Activated T-helper 2 cell treated with anti-CD3 and anti-CD28 coated beads, Interferon-gamma antibody, Interleukin-2, Interleukin-4, amounts not matched to agents 10 μg/mL and 5 μg/mL and 100 μg/mL, durations not matched to agents 14 hours and 24 hours and 36 hours (primary cell): ENCODE data around the gene XRCC5. TPM values are rescaled to one million over a fixed set of nuclear protein-coding genes. Genes with fewer than 3 reads are reported as not detected.

Experiments used
- DNase-seq: peaks from one replicate; pipeline ENCODE4 v3.0.0; 2021; ENCODE audit warnings: low spot score
- H3K27ac Mint-ChIP-seq: one replicate; pipeline ENCODE4 v1.8.0; 2021; ENCODE audit warnings: mixed read lengths
- H3K27me3 Mint-ChIP-seq: one replicate; pipeline ENCODE4 v1.8.0; 2021; ENCODE audit warnings: low read depth, mixed read lengths
- H3K36me3 Mint-ChIP-seq: one replicate; pipeline ENCODE4 v1.8.0; 2021; ENCODE audit warnings: low read depth, mixed read lengths
- H3K4me1 Mint-ChIP-seq: one replicate; pipeline ENCODE4 v1.8.0; 2021; ENCODE audit warnings: low read depth, mixed read lengths
- H3K4me3 Mint-ChIP-seq: one replicate; pipeline ENCODE4 v1.8.0; 2021; ENCODE audit warnings: low read depth, mild to moderate bottlenecking, moderate library complexity, mixed read lengths
- H3K9me3 Mint-ChIP-seq: one replicate; pipeline ENCODE4 v1.8.0; 2021; ENCODE audit warnings: mixed read lengths
- intact Hi-C: fragments of 100-400 bp; cut with micrococcal nuclease; formaldehyde crosslinking; loops from one replicate; pipeline ENCODE4 v1.15.1; 2023
- total RNA-seq: library from RNA; stranded (reverse); gene quantifications from 2 replicates; pipeline ENCODE4 v1.2.3, GENCODE V29; 2022

The XRCC5 gene
- total RNA-seq, 1 donor from 2014 or later, result 452 TPM

DNA sequence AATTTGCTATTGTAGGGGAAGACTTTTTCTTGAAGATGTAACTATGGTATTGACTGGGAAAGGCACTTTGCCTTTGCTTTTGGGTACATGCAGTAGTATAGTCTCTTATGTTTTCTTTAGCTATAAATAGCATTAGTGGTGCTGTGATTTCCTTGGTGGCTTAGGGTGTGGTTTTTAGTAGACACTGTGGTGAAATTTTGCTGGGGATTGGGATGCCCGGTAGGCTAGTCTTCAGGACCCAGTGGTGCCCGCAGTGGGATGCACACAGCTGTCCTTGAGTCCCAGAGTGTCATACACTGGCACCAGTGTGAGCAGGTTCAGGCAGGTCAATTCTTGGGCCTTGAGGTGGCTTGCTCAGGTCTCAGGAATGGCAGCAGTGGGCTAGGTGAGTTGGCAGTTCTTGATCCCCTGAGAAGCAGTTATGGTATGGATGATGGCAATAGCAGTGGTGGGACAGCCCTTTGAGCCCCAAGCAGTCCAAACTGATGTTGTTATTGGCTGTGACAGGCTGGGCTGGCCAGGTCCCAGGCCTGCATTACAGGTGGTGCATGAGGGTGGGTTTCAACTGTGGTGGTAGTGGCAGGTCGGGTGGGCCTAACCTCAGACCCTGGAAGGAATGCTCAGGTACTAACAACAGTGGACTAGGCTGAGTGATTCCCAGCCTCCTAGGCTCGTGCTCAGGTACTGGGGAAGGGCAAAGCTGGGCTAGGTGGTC lies 124.3 kb downstream of the XRCC5 start:
- peaks cover 30% of the 10 kb centered on the region for H3K9me3 Mint-ChIP-seq
- DNase-seq, result no peak
- H3K27me3 Mint-ChIP-seq, result peaks cover 3% of the 10 kb centered on the region
- H3K4me3 Mint-ChIP-seq, result no peak overlapping the region
- no peaks in the 10 kb centered on the region for H3K4me1 Mint-ChIP-seq
- intact Hi-C loops, result no loop called here
- no peak overlapping the region for H3K27ac Mint-ChIP-seq
- peaks cover 9% of the 10 kb centered on the region for H3K36me3 Mint-ChIP-seq

DNA sequence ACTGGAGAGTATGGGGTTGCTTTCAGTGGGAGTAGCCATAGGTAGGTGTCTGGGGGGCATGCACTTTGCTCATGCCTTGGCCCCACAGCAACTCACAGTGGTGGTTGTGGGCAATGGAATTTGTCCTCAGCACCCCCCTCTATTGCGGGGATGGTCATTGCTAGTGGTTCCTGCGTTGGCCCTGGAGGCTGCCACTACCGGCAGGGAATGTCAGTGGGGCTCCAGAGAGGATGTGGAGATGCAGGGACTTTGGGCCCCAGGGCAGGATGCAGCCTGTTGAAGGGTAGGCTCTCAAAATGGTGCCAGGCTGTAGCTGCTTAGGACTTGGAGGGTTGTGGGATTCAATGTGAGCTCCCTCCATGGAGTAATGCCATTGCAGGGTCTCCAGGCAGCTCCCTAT lies 125.0 kb downstream of the XRCC5 start:
- intact Hi-C loops, result no loop called here
- no peak overlapping the region for H3K27ac Mint-ChIP-seq
- H3K4me1 Mint-ChIP-seq, result no peaks in the 10 kb centered on the region
- peaks cover 30% of the 10 kb centered on the region for H3K9me3 Mint-ChIP-seq
- no peak for DNase-seq
- no peak overlapping the region for H3K4me3 Mint-ChIP-seq
- peaks cover 9% of the 10 kb centered on the region for H3K36me3 Mint-ChIP-seq
- peaks cover 3% of the 10 kb centered on the region for H3K27me3 Mint-ChIP-seq

DNA sequence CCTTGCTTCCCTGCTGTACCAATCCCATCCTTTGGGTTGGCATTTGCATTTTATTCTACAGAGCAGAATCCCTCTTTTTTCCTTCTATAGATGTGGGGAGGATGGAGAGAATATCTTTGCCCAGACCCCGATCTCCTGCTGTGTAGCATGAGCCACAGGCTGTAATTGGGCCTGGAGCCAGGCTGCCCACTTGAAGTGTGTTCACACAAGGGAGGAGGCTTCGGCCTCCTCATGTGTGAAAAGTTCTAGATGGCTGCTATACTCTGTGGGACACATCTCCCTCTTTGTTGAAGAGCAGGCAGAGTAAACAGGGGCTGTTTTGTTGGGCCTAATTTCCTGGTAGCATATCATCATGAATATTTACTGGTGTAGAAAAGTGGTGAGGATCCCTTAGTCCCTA lies 126.3 kb downstream of the XRCC5 start:
- intact Hi-C loops, result no loop called here
- Mint-ChIP-seq H3K36me3 (peaks cover 9% of the 10 kb centered on the region), H3K27ac (no peak overlapping the region), H3K4me3 (no peak overlapping the region), H3K27me3 (no peaks in the 10 kb centered on the region), H3K9me3 (peaks cover 28% of the 10 kb centered on the region), H3K4me1 (no peaks in the 10 kb centered on the region)
- no peak for DNase-seq

DNA sequence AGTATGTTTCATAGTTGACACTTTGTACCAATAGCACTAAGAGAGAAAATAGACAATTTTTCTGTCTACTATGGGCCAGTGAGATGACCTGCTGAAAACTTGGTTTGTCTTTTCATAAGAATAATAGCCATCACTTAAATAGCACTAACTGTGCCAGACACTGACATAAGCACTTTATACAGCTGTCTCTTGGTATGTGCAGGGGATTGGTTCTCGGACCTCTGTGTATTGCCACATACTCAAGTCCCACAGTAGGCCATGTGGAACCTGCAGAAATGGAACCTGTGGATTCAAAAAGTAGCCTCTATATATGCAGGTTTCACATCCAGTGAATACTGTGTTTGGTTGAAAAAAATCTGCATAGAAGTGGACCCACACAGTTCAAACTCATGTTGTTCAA lies 126.7 kb downstream of the XRCC5 start:
- no peaks in the 10 kb centered on the region for H3K27me3 Mint-ChIP-seq
- H3K27ac Mint-ChIP-seq, result no peak overlapping the region
- no peaks in the 10 kb centered on the region for H3K4me1 Mint-ChIP-seq
- no peak for DNase-seq
- no peak overlapping the region for H3K4me3 Mint-ChIP-seq
- H3K9me3 Mint-ChIP-seq, result peaks cover 23% of the 10 kb centered on the region
- intact Hi-C loops, result no loop called here
- peaks cover 9% of the 10 kb centered on the region for H3K36me3 Mint-ChIP-seq

DNA sequence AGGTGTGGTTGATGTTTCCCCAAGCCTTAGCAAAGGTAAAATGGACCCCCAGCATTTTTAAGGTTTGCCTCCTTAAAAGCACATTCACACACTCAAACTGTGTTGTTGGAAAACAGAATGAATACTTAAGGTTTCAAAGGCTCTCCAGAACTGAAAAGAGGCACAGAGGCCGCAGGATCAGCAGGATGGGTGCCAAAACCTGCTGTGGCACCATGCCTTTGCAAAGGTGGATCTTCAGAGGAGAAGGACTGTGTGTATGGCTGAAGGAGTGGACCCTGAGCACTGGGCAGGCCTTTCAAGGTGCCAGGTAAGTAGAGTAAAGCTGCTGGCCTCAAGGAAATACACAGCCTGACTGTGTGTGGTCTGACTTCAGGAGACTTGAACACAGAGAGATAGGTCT lies 127.3 kb downstream of the XRCC5 start:
- no peaks in the 10 kb centered on the region for H3K27me3 Mint-ChIP-seq
- peaks cover 9% of the 10 kb centered on the region for H3K36me3 Mint-ChIP-seq
- DNase-seq, result no peak
- no peak overlapping the region for H3K4me3 Mint-ChIP-seq
- H3K27ac Mint-ChIP-seq, result no peak overlapping the region
- intact Hi-C loops, result no loop called here
- peaks cover 21% of the 10 kb centered on the region for H3K9me3 Mint-ChIP-seq
- no peaks in the 10 kb centered on the region for H3K4me1 Mint-ChIP-seq

DNA sequence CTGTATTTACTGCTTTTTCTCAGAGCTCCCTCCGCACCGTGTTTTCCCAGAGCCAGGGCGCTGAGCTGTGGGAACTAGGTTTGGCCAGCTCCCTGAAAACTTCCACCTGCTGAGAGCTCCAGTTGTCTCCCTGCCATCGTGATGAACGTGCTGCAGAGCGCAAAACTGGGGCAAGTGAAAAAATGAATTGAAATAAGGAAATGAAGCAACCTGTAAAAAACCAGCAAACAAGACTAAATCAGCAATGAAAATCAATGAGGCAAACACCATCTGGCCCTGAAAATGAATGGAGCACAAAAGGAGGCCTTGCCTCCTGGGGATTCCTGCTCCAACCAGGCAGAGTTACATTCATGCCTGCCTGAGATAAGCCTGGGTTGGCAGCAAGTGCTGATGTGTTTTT lies 133.2 kb downstream of the XRCC5 start:
- intact Hi-C loops, result no loop called here
- no peaks in the 10 kb centered on the region for H3K27me3 Mint-ChIP-seq
- DNase-seq, result no peak
- no peaks in the 10 kb centered on the region for H3K36me3 Mint-ChIP-seq
- no peak overlapping the region for H3K27ac Mint-ChIP-seq
- no peaks in the 10 kb centered on the region for H3K9me3 Mint-ChIP-seq
- H3K4me3 Mint-ChIP-seq, result no peak overlapping the region
- peaks cover 4% of the 10 kb centered on the region for H3K4me1 Mint-ChIP-seq

DNA sequence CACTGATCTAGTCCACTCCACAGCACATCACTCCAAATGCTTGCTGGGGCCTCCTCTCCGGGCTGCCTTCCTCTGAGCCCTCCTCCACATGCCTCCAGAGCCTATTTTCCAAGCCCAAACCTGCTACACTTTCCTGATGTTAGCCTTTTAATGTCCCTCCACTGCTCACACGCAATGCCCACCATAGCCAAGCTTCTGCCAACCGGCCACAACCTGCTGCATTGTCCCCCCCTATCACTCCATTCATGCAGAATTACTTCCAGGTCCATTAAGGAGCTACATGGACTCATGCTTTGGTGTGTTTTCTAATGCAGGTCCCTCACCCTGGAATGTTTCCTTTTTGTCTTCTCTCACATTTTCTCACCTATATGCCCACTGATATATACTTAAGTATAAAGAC lies 133.9 kb downstream of the XRCC5 start:
- Mint-ChIP-seq H3K4me3 (no peak overlapping the region), H3K27me3 (no peaks in the 10 kb centered on the region), H3K9me3 (no peaks in the 10 kb centered on the region), H3K27ac (no peak overlapping the region), H3K4me1 (peaks cover 4% of the 10 kb centered on the region), H3K36me3 (no peaks in the 10 kb centered on the region)
- intact Hi-C loops, result no loop called here
- no peak for DNase-seq

DNA sequence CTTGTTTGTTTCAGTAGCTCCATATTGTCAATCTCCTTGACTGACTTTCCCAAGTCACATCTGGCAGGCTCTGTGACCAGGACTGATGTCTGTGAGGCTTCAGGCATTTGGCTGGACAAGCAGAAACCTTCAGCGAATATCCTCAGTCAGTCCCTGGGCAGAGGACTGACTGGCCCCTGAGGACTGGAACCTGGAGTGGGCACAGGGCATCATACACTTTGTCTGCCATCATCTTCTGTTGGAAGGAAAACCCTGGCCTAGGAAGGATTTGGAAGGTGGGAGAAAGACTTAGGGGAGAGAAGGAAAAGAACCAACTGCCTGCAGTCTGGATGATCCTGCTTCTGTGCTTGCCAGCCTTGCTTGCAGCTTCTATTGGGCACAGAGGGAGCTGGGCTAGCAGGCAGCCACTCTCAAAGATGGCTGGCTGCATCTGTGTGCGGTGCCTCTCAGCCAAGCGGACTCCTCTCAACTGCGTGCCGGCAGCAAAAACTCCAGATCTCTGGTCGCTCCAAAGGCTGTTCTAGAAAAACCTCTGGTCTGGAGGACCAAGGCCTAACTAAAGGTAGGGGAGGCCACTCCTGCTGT lies 136.3 kb downstream of the XRCC5 start:
- H3K36me3 Mint-ChIP-seq, result no peaks in the 10 kb centered on the region
- intact Hi-C loops, result no loop called here
- no peak overlapping the region for H3K27ac Mint-ChIP-seq
- peaks cover 6% of the 10 kb centered on the region for H3K9me3 Mint-ChIP-seq
- DNase-seq, result no peak
- peaks cover 6% of the 10 kb centered on the region for H3K27me3 Mint-ChIP-seq
- peaks cover 4% of the 10 kb centered on the region for H3K4me1 Mint-ChIP-seq
- no peak overlapping the region for H3K4me3 Mint-ChIP-seq

DNA sequence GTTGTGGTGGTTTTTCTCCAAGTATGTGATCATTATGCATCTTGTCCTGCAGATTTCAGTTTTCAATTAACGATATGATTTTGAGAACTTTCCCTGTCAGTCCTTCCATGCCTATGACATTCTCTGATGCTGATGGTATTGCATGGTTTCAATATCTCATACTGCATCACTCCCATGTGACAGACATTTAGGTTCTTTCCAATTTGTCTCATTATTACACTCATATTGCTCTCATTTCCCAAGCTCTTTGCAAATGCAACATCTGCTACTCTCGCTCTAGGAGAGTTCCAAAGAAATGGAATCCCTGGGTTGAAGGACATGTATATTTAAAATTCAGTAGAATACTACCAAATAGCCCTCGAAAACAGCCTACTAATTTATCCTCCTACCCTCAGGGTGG lies 137.6 kb downstream of the XRCC5 start:
- peaks cover 4% of the 10 kb centered on the region for H3K4me1 Mint-ChIP-seq
- no peak for DNase-seq
- H3K27me3 Mint-ChIP-seq, result peaks cover 6% of the 10 kb centered on the region
- intact Hi-C loops, result no loop called here
- peaks cover 6% of the 10 kb centered on the region for H3K9me3 Mint-ChIP-seq
- H3K27ac Mint-ChIP-seq, result no peak overlapping the region
- H3K4me3 Mint-ChIP-seq, result no peak overlapping the region
- no peaks in the 10 kb centered on the region for H3K36me3 Mint-ChIP-seq

Other genes with a start within 250 kb of the XRCC5 start
- 15.3 and 15.7 TPM in 2 replicates for gene MREG, start 95.8 kb upstream of the XRCC5 start, total RNA-seq
- gene PECR, start 27.5 kb upstream of the XRCC5 start, total RNA-seq, result 11.5 and 15.2 TPM in 2 replicates
- 1.3 and 1.6 TPM in 2 replicates for gene TMEM169, start 27.4 kb upstream of the XRCC5 start, total RNA-seq